Measurements from ENCODE around the gene KAT2B.

The KAT2B gene

DNA sequence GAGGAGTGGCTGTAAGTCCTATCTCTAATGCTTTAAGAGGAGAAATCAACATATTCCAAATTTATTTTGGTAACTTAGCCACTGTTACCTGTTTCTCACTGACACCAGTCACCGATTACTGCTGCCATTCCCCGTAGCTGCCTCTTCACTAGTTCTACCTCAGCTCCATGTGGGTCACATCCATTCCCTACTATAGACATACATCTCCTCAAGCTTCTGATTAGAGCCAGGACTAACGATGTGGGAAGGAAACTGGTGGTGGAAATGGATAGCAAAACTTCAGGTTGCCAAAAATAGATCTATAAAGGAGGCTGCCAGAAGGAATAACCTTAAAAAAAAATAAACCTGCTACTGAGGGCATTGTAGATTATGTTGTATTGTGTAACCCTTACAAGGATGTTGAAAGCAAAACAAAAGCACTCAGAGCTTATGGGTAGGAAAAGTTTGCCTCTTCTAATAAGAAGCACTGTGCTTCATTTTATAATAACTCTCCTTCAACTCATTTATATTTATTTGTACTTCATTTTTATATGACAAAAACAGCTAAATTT is 56.0 kb downstream of the KAT2B start:
- DNase-seq (ENCODE audit: low read depth in 2 of 2): no peak

DNA sequence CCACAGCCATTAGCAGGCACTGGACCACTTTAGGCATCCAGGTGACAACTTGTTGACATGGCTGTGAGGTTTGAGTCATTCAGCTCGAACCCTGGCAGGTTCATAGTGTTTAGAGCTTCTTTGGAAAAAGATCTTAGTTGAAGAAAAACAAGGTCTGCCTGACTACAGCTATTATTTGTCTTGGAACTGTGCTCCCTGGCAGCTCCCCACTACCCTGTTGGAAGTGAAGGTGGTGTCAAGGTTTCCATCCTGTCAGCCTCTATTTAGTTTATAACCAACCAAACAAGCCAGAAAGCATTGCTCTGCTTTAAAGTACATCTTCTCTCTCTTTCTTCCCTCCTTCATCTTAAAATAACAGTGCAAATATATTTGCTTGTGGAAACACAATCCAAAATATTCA is 56.8 kb downstream of the KAT2B start:
- no peak for DNase-seq (ENCODE audit: low read depth in 2 of 2)

DNA sequence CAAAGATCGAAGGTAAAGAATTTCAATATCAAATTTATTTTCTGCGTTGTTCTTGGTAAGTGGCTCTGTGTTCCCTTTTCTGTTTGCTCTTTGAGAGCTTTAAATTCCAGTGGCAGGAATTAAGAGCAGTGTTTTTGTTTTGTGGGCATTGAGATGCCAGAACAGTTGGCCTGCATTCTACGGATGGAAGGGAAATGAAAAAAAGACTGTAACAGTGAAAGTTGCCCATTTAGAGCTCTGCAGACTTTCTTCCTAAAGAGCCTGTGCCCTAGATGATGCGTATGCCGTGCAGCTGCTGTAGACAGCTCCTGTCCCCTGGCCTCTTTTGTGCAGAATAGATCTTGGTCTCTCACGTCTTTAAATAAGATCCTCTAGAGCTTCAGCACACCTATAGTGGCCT is 58.8 kb downstream of the KAT2B start:
- DNase-seq (ENCODE audit: low read depth in 2 of 2): no peak

DNA sequence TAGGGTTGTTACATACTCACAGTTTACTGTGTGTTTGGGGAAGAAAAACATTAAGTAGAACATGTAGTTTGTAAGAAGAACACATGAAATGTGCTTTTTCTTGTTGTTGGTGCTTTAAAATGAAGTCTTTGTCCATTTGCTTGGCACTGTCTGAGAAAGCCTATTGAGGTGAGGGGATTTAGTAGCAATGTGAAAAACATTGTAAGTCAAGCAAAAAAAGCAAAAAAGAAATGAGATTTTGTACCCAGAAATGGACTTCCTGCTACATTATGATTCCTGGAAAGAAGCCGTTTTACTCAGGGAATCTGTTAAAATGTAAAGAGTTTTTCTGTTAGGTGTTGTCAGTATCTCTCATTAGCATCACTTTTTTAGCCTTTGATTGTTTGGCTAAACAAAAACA is 59.9 kb downstream of the KAT2B start:
- DNase-seq (ENCODE audit: low read depth in 2 of 2): no peak

DNA sequence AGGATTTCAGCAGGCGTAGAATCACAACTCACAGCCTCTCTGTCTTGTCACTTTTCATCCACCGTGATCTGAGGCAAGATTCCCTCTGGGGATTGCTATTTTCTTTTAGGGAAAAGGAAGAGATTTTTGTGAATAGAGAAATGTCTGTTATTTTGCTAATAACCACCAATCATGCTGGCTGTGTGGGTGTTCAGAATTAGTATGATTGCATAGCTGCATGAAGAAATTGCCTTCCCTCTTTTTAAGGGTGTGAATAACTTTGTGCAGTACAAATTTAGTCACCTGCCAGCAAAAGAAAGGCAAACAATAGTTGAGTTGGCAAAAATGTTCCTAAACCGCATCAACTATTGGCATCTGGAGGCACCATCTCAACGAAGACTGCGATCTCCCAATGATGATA is 60.8 kb downstream of the KAT2B start:
- no peak for DNase-seq (ENCODE audit: low read depth in 2 of 2)

DNA sequence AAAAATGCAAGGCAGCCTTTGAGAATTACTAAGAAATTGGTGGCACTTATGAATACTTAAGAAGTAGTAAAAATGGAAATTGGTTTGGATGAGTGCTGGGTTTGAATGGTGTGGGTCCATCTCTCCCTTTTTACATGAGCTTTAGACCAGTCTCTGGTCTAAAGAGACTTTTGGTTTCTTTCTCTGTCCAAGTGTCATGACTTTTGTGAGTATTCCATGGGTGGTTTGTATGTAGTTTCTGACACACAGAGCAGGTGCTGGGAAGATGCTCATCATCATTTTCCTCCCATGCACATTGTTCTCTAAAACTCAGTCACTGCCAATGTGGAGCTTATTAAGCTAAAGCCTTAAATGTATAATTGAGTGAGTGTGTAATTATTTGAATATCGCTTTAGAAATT is 63.5 kb downstream of the KAT2B start:
- no peak for DNase-seq (ENCODE audit: low read depth in 2 of 2)

DNA sequence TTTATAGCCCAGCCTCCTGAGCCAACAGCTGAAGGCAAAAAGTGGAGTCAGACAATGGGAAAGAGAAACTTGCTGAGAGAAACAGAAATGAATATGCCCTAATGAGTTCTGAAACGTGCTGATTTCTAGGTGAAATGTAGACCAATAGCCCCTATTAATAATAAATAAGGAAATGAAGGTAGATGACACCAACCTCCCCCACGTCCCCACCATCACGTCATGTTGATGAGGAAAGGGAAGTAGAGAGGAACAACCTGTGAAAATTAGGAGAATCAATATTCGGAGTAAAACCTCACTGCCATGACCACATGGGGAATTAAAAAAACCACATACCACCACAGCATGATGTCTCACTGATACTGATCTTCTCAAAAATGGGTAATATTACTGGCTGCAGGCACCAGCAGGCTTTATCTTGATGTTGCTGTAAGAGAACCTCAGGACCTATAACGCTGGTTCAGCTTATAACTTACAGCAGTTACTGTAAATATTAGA is 64.0 kb downstream of the KAT2B start:
- peak in 1 of 2 donors; percentile 15 for DNase-seq (ENCODE audit: low read depth in 2 of 2)

DNA sequence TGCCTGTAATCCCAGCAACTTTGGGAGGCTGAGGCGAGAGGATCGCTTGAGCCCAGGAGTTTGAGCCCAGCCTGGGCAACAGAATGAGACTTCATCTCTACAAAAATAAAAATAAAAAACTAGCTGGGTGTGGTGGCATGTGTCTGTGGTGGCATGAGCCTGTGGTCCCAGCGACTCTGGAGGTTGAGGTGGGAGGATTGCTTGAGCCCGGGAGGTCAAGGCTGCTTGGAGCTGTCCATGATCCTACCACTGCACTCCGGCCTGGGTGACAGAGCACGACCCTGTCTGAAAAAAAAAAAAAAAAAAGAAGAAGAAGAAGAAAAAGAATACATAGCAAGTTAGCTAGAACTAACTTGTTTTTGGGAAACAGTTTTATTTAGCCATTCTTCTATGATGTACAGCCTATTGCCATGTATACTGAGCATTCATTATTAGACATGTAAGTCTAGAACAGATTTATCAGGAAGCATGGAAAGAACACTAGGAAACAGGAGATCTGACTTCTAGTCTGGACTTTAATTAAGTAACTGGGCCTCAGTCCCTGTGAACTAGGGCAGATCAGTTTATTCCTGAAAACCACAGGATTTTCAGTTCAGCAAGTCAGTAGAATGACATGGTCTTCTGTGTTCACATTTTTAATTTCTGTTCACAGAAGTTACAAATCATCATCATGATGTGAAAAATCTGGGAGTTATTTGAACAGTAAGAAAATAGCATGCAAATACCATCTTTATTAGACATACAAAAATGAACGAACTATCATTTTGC is 65.5 kb downstream of the KAT2B start:
- DNase-seq (ENCODE audit: low read depth in 2 of 2): no peak

DNA sequence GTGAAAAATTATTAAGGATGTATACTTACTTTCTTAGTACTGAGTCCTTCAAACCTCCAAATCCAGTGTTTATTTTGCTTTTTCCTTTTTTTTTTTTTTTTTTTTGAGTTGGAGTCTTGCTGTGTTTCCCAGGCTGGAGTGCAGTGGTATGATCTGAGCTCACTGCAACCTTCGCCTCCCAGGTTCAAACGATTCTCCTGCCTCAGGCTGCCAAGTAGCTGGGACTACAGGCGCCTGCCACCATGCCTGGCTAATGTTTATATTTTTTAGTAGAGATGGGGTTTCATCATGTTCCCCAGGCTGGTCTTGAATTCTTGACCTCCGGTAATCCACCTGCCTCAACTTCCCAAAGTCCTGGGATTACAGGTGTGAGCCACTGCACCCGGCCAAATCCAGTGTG is 67.5 kb downstream of the KAT2B start:
- no peak for DNase-seq (ENCODE audit: low read depth in 2 of 2)

DNA sequence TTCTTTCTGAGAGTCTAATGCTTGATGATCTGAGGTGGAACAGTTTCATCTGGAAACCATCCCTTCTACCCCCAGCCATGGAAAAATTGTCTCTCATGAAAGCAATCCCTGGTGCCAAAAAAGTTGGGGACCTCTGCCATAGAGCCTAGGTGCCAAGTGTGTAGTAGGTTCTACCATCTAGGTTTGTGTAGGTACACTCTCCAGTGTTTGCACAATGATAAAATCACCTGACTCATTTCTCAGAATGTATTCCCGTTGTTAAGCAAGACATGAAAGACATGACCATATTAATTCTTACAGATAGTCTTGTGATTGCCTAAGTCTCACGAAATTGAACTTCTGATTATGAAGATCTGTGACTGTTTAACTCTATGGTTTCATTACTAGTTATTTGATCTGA is 68.6 kb downstream of the KAT2B start:
- DNase-seq (ENCODE audit: low read depth in 2 of 2): no peak

DNA sequence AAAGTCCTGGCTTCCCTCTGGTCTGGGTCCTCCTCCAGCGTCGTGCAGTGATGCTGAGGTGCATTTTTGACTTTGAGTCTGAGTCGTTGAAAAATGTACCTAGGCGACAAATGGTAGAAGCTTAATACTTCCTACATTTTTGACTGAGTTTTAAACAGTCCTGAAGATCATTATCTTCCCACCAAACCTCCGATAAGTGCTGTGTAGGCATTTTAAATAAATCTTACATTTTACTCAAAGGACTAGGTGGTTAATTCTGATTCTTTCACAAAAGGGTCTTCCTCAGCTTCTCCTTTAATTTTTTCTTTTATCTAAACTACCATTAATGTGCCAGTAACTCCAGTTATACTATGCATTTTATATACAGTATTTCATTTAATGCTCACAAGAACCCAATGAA is 70.6 kb downstream of the KAT2B start:
- DNase-seq (ENCODE audit: low read depth in 2 of 2): no peak

DNA sequence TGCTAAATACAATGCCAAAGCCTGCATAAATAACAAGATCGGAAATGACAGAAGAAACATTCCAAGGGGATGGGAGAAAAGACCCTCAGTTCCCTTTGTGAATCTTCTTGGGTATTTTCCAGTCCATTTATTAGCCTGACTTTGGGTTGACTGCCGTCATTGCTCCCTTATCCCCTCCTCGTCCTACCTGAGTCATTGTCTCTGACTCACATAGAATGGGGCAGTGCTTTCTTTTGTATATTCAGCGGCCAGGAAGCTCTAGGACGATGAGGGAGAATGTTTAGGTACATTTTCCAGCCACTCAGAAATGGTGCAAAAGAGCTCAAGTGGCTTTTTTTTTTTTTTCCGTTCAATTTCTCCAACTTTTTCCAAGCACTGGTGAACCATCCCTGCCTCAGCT is 71.6 kb downstream of the KAT2B start:
- DNase-seq (ENCODE audit: low read depth in 2 of 2): no peak

DNA sequence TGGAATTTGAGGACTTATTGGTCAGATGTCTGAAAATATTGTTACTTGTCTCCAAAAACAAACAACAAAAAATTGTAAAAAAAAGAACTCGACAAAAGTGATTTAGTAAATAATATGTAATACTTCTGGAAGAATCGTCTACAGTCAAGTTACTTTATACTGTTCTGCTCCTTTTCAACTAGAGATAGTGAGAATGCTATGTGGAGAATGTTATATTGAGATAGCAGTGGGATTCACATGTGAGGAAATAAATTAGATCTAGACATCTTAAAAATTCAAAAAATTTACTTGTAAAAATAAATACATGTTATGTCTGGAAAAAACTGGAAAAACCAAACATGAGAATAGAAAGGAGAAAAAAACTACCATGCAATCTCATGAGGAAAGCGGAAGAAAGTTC is 80.8 kb downstream of the KAT2B start:
- DNase-seq (ENCODE audit: low read depth in 2 of 2): no peak

DNA sequence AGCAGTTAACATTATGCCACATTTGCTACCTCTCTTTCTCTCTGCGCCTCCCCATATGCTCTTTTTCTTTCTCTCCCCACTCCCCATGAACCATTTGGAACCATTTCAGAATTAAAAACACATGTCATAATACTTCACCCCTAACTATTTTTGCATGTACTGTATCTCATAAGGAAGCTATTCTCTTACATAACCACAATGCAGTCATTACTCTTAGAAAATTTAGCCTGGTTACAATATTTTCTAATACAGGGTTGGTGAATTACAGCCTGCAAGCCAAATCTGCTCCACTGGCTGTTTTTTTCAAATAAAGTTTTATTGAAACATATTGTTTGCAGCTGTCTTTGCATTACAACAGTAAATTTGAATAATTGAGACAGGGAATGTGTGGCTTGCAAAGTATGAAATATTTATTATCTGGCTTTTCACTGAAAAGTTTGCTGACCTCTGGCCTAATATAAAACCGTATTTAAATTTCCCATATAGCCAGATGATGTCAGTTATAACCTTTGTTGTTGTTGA is 82.9 kb downstream of the KAT2B start:
- DNase-seq (ENCODE audit: low read depth in 2 of 2): no peak

DNA sequence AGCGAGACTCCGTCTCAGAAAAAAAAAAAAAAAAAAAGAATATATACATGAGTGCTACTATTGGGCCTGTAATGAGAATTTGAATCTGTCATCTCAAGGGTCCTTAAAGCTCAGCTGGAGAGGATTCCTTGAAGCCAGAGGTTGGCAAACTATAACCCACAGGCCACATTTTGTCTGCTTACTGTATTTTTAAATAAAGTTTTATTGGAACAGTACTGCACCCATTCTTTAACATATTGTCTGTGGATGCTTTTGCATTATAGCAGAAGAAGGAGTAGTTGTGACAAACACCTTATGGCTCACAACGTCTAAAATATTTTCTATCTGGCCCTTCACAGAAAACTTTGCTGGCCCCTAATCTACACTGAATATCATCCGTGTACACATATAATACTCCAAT is 85.0 kb downstream of the KAT2B start:
- no peak for DNase-seq (ENCODE audit: low read depth in 2 of 2)

DNA sequence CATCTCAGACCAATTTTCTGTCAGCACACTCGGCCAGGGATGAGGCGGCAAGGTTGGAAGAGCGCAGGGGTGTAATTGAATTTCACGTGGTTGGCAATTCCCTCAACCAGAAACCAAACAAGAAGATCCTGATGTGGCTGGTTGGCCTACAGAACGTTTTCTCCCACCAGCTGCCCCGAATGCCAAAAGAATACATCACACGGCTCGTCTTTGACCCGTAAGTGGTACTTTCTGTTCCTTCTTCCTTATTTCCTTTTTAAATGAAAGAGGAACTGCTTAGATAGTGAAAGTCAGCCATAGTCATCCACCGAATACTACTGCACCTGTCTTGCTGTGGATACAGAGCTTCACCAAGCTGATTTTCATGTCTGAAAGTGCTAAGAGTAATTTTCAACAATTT is 85.7 kb downstream of the KAT2B start:
- DNase-seq (ENCODE audit: low read depth in 2 of 2): no peak

DNA sequence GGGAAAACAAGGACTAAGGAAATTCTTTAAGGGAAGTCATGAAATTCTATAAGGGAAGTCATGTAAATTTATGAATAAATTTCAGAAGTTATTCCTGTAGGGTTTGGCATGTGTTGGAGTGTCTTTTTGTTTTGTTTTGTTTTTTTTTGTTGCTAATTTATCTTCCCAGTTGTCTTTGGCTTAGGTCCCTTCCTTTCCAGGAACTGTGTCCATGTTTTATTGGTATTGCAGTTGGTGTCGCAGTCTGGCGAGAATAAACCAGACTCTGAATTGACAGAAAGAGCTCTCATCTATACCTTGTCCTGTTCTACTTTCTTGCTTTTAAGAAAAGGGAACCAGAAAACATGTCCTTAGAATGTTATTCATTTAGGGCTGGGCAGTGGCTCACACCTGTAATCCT is 88.1 kb downstream of the KAT2B start:
- DNase-seq (ENCODE audit: low read depth in 2 of 2): no peak

DNA sequence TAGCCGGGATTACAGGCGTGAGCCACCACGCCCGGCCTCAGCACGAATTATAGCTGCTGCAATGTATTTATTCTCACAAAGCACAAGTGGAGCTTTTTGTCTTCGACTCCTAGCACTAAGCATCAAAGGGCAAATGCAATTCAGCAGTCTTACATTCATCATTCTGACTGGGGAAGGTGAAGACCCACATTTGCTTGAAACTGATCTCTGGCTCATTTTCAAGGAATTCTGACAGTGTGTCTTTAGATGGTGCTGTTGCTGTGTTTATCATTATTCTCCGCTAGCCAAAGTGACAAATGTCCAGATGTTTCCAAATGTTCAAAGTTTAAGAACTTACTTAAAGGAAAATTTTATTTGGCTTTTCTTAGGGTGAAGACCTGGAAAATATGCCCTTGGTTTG is 89.9 kb downstream of the KAT2B start:
- DNase-seq (ENCODE audit: low read depth in 2 of 2): no peak

DNA sequence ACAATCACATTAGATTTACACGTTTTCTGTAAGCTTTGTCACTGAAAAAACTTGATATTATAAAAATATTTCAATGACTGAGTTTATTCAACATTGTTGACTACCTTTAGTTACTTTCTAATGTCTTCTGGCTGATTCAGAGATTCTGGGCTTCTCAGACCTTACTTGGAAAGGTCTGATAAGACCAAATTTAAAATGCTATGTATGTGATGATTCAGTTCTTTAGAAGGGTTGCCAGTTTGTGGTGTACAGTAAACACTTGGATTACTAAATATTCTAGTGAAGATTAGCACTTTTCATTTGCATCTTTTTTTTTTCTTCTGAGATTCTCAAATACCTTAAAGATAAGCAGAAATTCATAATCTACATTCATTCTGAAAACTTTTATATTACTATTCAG is 96.0 kb downstream of the KAT2B start:
- no peak for DNase-seq (ENCODE audit: low read depth in 2 of 2)

DNA sequence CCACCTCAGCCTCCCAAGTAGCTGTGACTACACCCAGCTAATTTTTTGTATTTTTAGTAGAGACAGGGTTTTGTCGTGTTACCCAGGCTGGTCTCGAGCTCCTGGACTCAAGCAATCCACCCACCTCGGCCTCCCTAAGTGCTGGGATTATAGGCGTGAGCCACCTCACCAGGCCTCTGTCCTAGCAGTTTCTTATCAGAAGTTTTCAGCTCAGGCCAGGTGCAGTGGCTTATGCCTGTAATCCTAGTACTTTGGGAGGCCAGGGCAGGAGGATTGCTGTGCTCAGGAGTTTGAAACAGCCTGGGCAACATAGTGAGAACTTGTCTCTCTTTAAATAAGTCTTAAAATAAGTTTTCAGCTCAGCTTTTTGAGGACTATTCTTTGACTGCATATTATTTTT is 97.4 kb downstream of the KAT2B start:
- DNase-seq (ENCODE audit: low read depth in 2 of 2): no peak

DNA sequence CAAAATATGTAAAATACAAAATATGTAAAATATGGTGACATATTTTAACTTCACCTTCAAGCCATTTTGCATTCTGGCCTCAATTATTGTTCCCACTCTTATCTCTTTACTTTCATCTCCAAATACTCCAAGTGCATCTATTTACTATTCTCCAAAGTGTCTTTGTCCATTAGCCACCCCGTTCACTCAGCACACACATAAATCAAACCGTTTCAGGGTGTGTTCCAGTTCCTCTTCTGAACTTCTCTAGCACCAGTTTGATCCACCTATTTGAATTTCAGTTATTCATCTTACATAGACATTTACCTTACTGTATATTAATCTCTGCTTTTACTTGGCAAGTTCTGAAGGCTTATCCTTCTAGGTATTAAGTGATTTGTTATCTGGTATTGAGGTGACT is 100.6 kb downstream of the KAT2B start:
- no peak for DNase-seq (ENCODE audit: low read depth in 2 of 2)

DNA sequence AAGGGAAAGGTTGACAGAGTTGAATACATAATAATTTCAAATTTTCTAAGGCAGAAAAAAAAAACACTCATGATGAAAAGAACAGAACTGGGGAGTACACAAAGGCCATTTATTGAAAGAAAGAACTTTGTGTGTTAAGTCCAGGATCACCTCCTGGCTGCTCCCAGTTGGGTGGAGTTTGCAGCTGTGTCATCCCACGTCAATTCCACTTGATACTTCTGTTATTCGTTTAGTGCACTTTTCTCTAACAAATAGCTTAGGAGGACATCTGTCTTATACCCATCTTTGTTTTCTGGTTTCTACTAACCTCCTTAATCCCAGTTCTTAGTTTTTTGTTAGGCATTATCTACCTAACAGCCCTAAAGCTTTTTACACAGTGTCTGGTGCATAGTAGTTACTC is 101.1 kb downstream of the KAT2B start:
- DNase-seq (ENCODE audit: low read depth in 2 of 2): no peak

DNA sequence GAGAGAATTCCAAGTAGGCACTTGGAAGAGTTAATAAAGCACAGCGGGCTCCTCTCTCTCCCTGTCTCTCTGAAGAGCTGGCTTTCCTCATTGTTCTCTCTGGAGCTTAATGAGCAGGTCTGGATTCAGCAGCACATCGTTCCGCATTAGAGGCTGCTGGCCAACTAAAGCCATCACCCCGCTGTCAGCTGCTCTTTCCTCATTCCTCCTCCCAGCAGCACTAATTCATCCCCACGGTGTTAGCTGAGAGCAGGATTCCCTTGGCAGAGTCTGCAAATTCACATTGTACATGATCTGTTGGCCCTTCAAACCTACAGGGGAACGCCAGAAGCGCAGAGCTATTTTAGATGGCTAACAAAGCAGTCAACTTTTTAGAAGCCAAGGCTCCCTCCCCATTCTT is 101.6 kb downstream of the KAT2B start:
- no peak for DNase-seq (ENCODE audit: low read depth in 2 of 2)

DNA sequence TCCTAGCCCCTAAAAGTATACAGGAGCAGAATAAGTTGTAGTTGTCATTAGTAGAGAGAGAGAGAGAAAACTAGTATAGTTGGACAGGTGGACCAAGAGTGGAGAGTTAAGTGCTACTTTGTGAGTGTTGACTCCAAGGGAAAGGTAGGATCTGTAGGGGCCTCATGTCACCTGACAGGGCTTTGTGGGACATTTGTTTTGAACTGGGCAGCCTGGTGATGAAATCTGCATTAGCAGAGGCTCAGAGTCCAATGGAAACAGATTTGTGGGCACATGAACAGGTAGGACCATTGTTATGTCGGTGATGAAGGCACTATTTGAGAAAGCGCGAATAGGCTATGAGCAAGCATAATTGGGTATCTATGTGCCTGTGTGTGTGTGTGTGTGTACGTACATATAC is 102.3 kb downstream of the KAT2B start:
- no peak for DNase-seq (ENCODE audit: low read depth in 2 of 2)
